ENCODE measurements around the gene CFAP52. TPM values are rescaled to one million over a fixed set of nuclear protein-coding genes. Genes with fewer than 3 reads are reported as not detected.

The CFAP52 gene
- total RNA-seq, 1 donor = 0.18 TPM

DNA sequence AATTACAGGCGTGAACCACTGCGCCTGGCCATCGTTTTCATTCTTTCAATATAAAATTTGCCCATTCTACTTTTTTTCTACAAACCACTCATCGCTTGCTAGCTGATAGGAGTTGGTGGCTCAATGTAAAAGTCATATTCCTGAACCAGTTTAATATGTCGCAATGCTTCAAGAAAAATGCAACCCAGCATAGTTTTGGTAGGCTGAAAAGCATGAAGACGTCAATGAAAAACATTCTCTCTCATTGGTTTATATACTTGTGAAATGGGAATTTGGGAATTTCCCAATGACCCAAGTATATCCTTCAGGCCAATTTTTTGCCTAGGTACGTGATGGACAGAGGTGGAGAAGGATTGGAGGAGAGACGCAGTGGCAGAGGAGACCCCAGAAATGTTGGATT is 95.8 kb downstream of the CFAP52 start:
- no peak for DNase-seq (ENCODE audit: low read depth)
- H3K4me3 ChIP-seq (ENCODE audit: low read depth, low read length) = no peak overlapping the region
- TF ChIP-seq, protein P1, sequence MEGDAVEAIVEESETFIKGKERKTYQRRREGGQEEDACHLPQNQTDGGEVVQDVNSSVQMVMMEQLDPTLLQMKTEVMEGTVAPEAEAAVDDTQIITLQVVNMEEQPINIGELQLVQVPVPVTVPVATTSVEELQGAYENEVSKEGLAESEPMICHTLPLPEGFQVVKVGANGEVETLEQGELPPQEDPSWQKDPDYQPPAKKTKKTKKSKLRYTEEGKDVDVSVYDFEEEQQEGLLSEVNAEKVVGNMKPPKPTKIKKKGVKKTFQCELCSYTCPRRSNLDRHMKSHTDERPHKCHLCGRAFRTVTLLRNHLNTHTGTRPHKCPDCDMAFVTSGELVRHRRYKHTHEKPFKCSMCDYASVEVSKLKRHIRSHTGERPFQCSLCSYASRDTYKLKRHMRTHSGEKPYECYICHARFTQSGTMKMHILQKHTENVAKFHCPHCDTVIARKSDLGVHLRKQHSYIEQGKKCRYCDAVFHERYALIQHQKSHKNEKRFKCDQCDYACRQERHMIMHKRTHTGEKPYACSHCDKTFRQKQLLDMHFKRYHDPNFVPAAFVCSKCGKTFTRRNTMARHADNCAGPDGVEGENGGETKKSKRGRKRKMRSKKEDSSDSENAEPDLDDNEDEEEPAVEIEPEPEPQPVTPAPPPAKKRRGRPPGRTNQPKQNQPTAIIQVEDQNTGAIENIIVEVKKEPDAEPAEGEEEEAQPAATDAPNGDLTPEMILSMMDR (IDR thresholded peaks at IDR 0.05; ENCODE audit: insufficient read depth, low read length) = no peak

DNA sequence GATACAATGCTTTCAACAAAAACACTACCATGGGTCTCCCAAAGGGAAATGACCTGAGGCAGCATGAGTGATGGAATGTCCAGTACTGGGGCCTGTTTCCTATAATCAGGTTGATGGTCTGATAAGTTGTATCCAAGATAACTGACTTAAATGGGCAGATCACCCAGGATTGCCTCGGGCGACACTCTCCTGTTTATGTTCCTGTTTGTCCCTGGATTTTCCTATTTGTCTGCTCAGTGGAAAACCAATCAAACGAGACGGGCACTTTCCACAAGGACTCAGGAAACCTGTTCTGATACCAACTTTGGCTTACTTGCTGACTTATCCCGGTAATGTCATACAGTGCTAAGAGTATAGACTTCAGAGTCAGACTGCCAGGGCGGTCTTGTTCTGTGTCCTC is 96.2 kb downstream of the CFAP52 start:
- no peak overlapping the region for H3K4me3 ChIP-seq (ENCODE audit: low read depth, low read length)
- TF ChIP-seq, protein P1 (IDR thresholded peaks at IDR 0.05; ENCODE audit: insufficient read depth, low read length) = no peak
- no peak for DNase-seq (ENCODE audit: low read depth)

DNA sequence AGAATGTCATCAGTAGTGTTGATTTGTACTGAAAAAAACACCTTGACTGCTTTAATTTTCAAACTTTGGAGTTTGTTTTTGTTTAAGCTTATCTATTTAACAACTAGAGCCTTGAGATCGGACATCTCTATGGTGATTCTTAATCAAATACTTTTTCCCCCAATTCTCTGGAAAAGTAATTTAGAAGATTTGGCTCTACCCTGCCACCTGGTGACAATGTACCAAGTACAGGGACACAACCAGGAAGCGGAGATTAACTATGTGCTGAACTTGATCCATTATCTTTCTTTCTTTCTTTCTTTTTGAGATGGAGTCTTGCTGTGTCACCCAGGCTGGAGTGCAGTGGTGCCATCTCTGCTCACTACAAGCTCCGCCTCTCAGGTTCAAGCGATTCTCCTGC is 99.6 kb downstream of the CFAP52 start:
- no peak for DNase-seq (ENCODE audit: low read depth)
- H3K4me3 ChIP-seq (ENCODE audit: low read depth, low read length) = no peak overlapping the region
- TF ChIP-seq, protein P1 (IDR thresholded peaks at IDR 0.05; ENCODE audit: insufficient read depth, low read length) = no peak

DNA sequence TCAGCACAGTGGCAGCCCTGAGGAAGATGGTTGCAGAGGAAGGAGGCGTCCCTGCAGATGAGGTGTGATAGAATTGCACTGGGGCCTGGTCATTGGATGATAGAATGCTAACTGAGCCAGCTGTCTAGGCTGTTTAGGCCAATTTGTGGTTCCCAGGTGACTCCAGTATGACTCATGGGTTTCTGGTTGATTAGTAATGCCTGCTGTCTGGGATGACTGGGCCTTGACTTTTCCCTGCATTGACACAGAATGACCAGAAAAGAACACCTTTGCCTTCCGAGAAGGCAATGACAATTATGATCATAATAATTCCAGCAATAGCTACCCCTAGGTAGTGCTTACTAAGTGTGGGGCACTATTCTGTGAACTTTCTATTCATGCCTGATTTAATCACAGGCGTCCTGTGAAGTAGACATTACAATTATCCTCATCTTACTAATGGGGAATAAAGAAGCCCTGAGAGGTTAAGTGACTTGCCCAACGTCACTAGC is 100.4 kb downstream of the CFAP52 start:
- H3K4me3 ChIP-seq (ENCODE audit: low read depth, low read length) = no peak overlapping the region
- DNase-seq (ENCODE audit: low read depth) = no peak
- TF ChIP-seq, protein P1 (IDR thresholded peaks at IDR 0.05; ENCODE audit: insufficient read depth, low read length) = no peak

DNA sequence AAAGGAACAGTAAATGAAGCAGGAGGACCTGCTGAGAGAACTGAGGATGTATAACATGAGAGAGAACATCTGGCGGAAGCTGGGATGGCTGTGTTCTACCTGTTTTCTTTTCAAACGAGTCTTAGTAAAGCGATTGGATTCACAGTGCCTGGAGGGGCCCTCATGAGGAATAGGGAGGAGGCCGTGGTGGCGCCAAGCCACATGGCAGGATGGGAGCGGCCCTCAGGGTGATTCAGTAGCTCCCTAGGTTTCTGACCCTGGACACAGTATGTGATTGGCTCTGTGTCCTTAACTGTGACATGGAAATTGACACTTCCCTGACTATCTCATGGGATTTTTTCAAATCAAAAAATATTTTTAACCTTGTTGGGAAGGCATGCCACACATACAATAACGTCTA is 101.0 kb downstream of the CFAP52 start:
- TF ChIP-seq, protein P1 (IDR thresholded peaks at IDR 0.05; ENCODE audit: insufficient read depth, low read length) = no peak
- no peak for DNase-seq (ENCODE audit: low read depth)
- H3K4me3 ChIP-seq (ENCODE audit: low read depth, low read length) = no peak overlapping the region

DNA sequence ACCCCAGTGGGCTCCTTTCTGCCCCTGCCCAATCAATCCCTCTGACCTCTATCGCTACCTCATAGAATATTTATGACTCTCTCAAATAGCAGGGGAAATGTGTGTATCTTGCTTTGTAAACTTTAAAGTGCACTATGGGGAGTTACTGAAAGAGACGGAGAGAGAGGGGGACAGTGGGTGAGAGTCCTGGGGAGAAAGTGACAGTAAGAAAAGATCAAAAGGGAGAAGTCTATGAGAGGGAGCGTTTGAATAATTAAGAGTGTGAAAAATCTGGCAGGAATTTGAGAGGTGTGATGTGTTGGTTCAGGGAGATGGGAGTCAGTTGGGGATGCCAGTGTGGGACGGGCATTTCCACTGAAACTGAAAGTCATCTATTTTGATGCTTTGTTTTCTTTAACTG is 101.5 kb downstream of the CFAP52 start:
- no peak overlapping the region for H3K4me3 ChIP-seq (ENCODE audit: low read depth, low read length)
- TF ChIP-seq, protein P1 (IDR thresholded peaks at IDR 0.05; ENCODE audit: insufficient read depth, low read length) = no peak
- no peak for DNase-seq (ENCODE audit: low read depth)

DNA sequence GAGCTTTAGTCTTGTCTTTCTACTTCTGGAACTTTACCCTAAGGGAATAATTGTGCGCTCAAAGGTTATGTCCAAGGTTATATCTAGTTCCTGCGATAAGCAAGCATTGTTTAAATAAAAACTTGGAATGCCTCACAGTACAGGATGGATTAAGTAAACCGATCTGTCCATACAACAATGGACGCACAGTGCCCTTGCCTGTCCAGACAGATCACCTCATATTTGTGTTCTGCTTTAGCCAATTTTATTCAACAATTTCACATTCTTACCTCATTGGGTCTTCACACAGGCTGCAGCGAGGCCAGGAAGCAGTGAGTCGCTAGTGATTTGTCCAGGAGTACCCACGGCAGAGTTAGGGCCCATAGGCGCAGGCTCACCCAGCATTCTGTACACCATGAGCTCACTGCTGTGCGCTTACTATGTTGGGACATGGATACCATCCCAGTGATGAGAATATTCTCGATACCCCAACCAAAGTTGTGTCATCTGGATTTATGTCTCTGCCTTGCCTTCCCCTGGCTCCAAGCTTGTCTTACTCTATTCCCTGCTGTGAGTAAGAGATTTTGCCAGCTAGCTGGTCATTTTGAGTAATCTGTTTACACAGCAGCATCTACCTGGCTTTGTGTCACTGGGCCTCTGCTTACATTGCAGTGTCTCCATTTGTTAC is 108.6 kb downstream of the CFAP52 start:
- TF ChIP-seq, protein P1 (IDR thresholded peaks at IDR 0.05; ENCODE audit: insufficient read depth, low read length) = no peak
- no peak for DNase-seq (ENCODE audit: low read depth)
- H3K4me3 ChIP-seq (ENCODE audit: low read depth, low read length) = no peak overlapping the region

All from fibroblast of the aortic adventitia (primary cell).